H1 (cell line): ENCODE data around the gene PSME4. TPM values are rescaled to one million over a fixed set of nuclear protein-coding genes. Genes with fewer than 3 reads are reported as not detected.

Source experiments
- CBX8 ChIP-seq: fragments of 300-800, 300-1000 bp; sonication (generic); IDR thresholded peaks from 2 replicates; pipeline ENCODE4 v1.7.1; 2016; ENCODE audit warnings: low read depth, low read length, borderline replicate concordance
- CHD7 ChIP-seq: fragments of 300-600 bp; sonication (generic); IDR thresholded peaks from 2 replicates; pipeline ENCODE4 v1.7.1; 2012; ENCODE audit warnings: low read length, moderate library complexity, mild to moderate bottlenecking, inconsistent platforms; ENCODE audit not compliant: insufficient replicate concordance
- EGR1 ChIP-seq: IDR thresholded peaks from 2 replicates; pipeline ENCODE4 v1.6.1; 2011; ENCODE audit warnings: low read depth, low read length, borderline replicate concordance
- EP300 ChIP-seq, 2 experiments: IDR thresholded peaks; 1 replicate in 1 of 2; 2 replicates in 1 of 2; pipeline ENCODE4 v1.6.1; 2011 to 2012; ENCODE audit warnings: low read depth in 2 of 2, low read length in 2 of 2, mild to moderate bottlenecking in 2 of 2, borderline replicate concordance in 1 of 2, inconsistent platforms in 1 of 2, moderate library complexity in 1 of 2
- HDAC2 ChIP-seq, 2 experiments: fragments of 300-600 bp in 1 of 2; sonication (generic) in 1 of 2; IDR thresholded peaks; 2 replicates each; pipeline ENCODE4 v1.6.1; 2011 to 2012; ENCODE audit warnings: low read depth in 2 of 2, low read length in 2 of 2, mild to moderate bottlenecking in 2 of 2, moderate library complexity in 2 of 2, borderline replicate concordance in 1 of 2, inconsistent platforms in 1 of 2
- NANOG ChIP-seq: IDR thresholded peaks from 2 replicates; pipeline ENCODE4 v1.6.1; 2011; ENCODE audit warnings: low read length, low read depth, mild to moderate bottlenecking, inconsistent platforms; ENCODE audit not compliant: insufficient read depth, poor library complexity, severe bottlenecking
- RBBP5 ChIP-seq: IDR thresholded peaks from 2 replicates; pipeline ENCODE4 v1.7.1; 2012; ENCODE audit warnings: low read depth, mild to moderate bottlenecking, inconsistent platforms, low read length, moderate library complexity, borderline replicate concordance
- RFX5 ChIP-seq: IDR thresholded peaks from 2 replicates; pipeline ENCODE4 v1.6.1; 2011; ENCODE audit warnings: low read depth, low read length, improper control_type of control experiment, borderline replicate concordance
- RXRA ChIP-seq: IDR thresholded peaks from 2 replicates; pipeline ENCODE4 v1.6.1; 2011; ENCODE audit warnings: low read depth, mild to moderate bottlenecking, low read length, moderate library complexity; ENCODE audit not compliant: insufficient read depth
- TBP ChIP-seq: IDR thresholded peaks from 2 replicates; pipeline ENCODE4 v1.6.1; 2011; ENCODE audit warnings: low read depth, low read length, improper control_type of control experiment
- YY1 ChIP-seq: IDR thresholded peaks from 2 replicates; pipeline ENCODE4 v1.6.1; 2011; ENCODE audit warnings: low read depth, mild to moderate bottlenecking, low read length
- polyA plus RNA-seq, 7 experiments: library from polyadenylated mRNA; depleted of rRNA in 3 of 7; stranded (reverse) in 5 of 7; unstranded in 2 of 7; fragments of >200 nt in 5 of 7; fragments of 200-250 nt in 2 of 7; gene quantifications; 1 replicate in 5 of 7; 2 replicates in 1 of 7; 4 replicates in 1 of 7; pipeline versions ENCODE4 v1.2.1 to v1.2.3, GENCODE V29; 2011 to 2013; ENCODE audit warnings: missing spikeins in 2 of 7, mixed read lengths in 2 of 7
- total RNA-seq: library from RNA; stranded (reverse); fragmentation: NEBNext Ultra II Directional; extraction: Animal tissue kit (Norgen Biotek cat#: 25700); gene quantifications from 2 replicates; pipeline ENCODE4 v1.2.1, GENCODE V29; 2021

PSME4 gene
- total and polyA plus RNA-seq, 2 of the 8 experiments (the other 6 are each of a cell fraction or from before 2014, with no cell fraction given) = 42.2 to 116 TPM

GRCh38 chr2:53938904-53939303 lies 31.9 kb downstream of the PSME4 start (continued):
- no peak for TF ChIP-seq CHD7
- no peak for TF ChIP-seq TBP
- TF ChIP-seq RXRA = no peak
- TF ChIP-seq RBBP5 = no peak
- no peak for TF ChIP-seq CBX8
- TF ChIP-seq EP300 (IDR thresholded peaks at IDR 0.05; ENCODE audit: borderline replicate concordance in 1 of 2, low read depth in 2 of 2, low read length in 2 of 2) = no peak
- no peak for TF ChIP-seq HDAC2 (IDR thresholded peaks at IDR 0.05; ENCODE audit: borderline replicate concordance in 1 of 2, low read depth in 2 of 2, low read length in 2 of 2)
- TF ChIP-seq YY1 = no peak
- TF ChIP-seq RFX5 = no peak
- no peak for TF ChIP-seq EGR1
- TF ChIP-seq NANOG = no peak
